HepG2 (cell line): ENCODE data around the gene CAPN2. TPM values are rescaled to one million over a fixed set of nuclear protein-coding genes. Genes with fewer than 3 reads are reported as not detected.
"Not testable (repeated sequence)": the region's sequence is repeated elsewhere in the genome, so short reads cannot be mapped to it uniquely, and the experiment has no call there.

Source experiments
- ATAC-seq: fragments of 200-7000 bp; cut with Tn5 transposase; 3 replicates; pipeline ENCODE4 v1.9.1; 2020; ENCODE audit warnings: mild to moderate bottlenecking, moderate library complexity
- BruUV-seq: library from RNA; stranded (reverse); fragments of 400-500 nt; replicated peaks from 2 replicates; lab custom pipeline; 2021; lab: Mats Ljungman, UMichigan
- CTCF ChIA-PET: fragments of 300-600 bp; formaldehyde crosslinking; extraction: SDS; loops from one replicate; lab custom pipeline; 2021; ENCODE audit warnings: low total read pairs, inconsistent platforms, low intra/inter-chr PET ratio; lab: Yijun Ruan, JAX
- POLR2A ChIA-PET: fragments of 350-600 bp; sonication (Branson Sonifier 250); formaldehyde crosslinking; loops from one replicate; lab custom pipeline; 2020; ENCODE audit warnings: antibody characterized with exemption, inconsistent platforms; lab: Yijun Ruan, JAX
- DNase-seq: peaks from one replicate; pipeline ENCODE4 v3.0.0-alpha.2; 2015; ENCODE audit warnings: low spot score
- FAIRE-seq: peaks from 3 replicates; lab custom pipeline; 2011; peaks lifted over from hg19 to GRCh38; lab: Jason Lieb, UNC
- H2AFZ ChIP-seq: one replicate; pipeline ENCODE4 v1.6.1; 2011; ENCODE audit warnings: low read length, inconsistent platforms
- H3K27ac ChIP-seq: fragments of 300-600 bp; 3 replicates; pipeline ENCODE4 v1.8.0; 2011; ENCODE audit warnings: mixed run types, mild to moderate bottlenecking, mixed read lengths, low read length, inconsistent platforms; ENCODE audit not compliant: insufficient read depth; ENCODE audit errors: extremely low read length
- H3K27me3 ChIP-seq, 2 experiments: fragments of 200-600 bp in 1 of 2; 2 replicates in 1 of 2; 3 replicates in 1 of 2; pipeline versions ENCODE4 v1.6.0 to v1.8.0; 2011; ENCODE audit warnings: low read length in 2 of 2, mild to moderate bottlenecking in 2 of 2, moderate library complexity in 2 of 2, inconsistent platforms in 1 of 2; ENCODE audit not compliant: insufficient read depth in 2 of 2, control insufficient read depth in 1 of 2
- H3K36me3 ChIP-seq, 2 experiments: fragments of 200-600 bp in 1 of 2; replicated peaks in 1 of 2; 2 replicates in 1 of 2; 3 replicates in 1 of 2; pipeline versions ENCODE4 v1.5.1 to v1.8.0; 2011; ENCODE audit warnings: low read length in 2 of 2, inconsistent platforms in 1 of 2; ENCODE audit not compliant: insufficient read depth in 2 of 2, control insufficient read depth in 1 of 2
- H3K4me1 ChIP-seq: 2 replicates; pipeline ENCODE4 v1.5.1; 2012; ENCODE audit warnings: low read length, inconsistent platforms; ENCODE audit not compliant: insufficient read depth
- H3K4me2 ChIP-seq: 2 replicates; pipeline ENCODE4 v1.6.0; 2011; ENCODE audit warnings: low read depth, low read length, inconsistent platforms
- H3K4me3 ChIP-seq, 3 experiments: fragments of 200-600 bp in 1 of 3; sonication (generic), shearing (Covaris generic) in 1 of 3; replicated peaks in 1 of 3; 2 replicates each; pipeline ENCODE4 v1.5.1; 2011 to 2016; ENCODE audit warnings: low read length in 3 of 3, inconsistent platforms in 2 of 3, low read depth in 2 of 3, mild to moderate bottlenecking in 2 of 3, control low read depth in 1 of 3, mixed read lengths in 1 of 3; ENCODE audit not compliant: insufficient read depth in 1 of 3
- H3K79me2 ChIP-seq: one replicate; pipeline ENCODE4 v1.6.1; 2011; ENCODE audit warnings: low read length, inconsistent platforms; ENCODE audit not compliant: insufficient read depth
- H3K9ac ChIP-seq: 2 replicates; pipeline ENCODE4 v1.6.0; 2011; ENCODE audit warnings: mild to moderate bottlenecking, low read depth, low read length, inconsistent platforms; ENCODE audit not compliant: insufficient read depth
- H3K9me3 ChIP-seq: 2 replicates; pipeline ENCODE4 v1.5.1; 2012; ENCODE audit warnings: mild to moderate bottlenecking, low read length
- H4K20me1 ChIP-seq: 2 replicates; pipeline ENCODE4 v1.6.0; 2011; ENCODE audit warnings: inconsistent platforms, mild to moderate bottlenecking, low read length, moderate library complexity; ENCODE audit not compliant: insufficient read depth
- ARID3A ChIP-seq: IDR thresholded peaks from 2 replicates; pipeline ENCODE4 v1.6.1; 2012; ENCODE audit warnings: low read depth, low read length, improper control_type of control experiment
- MTF2 ChIP-seq: sonication (generic); formaldehyde crosslinking; IDR thresholded peaks from 2 replicates; pipeline ENCODE4 v1.5.0; 2020; ENCODE audit warnings: missing genetic modification reagents, borderline replicate concordance
- WGBS: methylation state at CpG from one replicate; pipeline ENCODE4 v1.1.6; 2017; ENCODE audit warnings: low lambda C conversion rate; 5-methylcytosine and 5-hydroxymethylcytosine counted together
- in situ Hi-C: cut with HindIII; loops from 2 replicates; pipeline ENCODE4 v1.10.0; 2017; ENCODE audit warnings: low pct_unique_long_range_greater_than_20kb; ENCODE audit not compliant: extremely low pct_ligation_motif_present
- intact Hi-C: fragments of 100-400 bp; cut with micrococcal nuclease; formaldehyde crosslinking; loops from one replicate; pipeline ENCODE4 v1.10.0; 2022; ENCODE audit not compliant: unreplicated experiment
- polyA plus RNA-seq, 8 experiments: library from polyadenylated mRNA; depleted of rRNA in 3 of 8; stranded (reverse) in 7 of 8; unstranded in 1 of 8; fragments of >200 nt; fragmentation: Illumina TruSeq in 4 of 8; extraction: Trizol in 4 of 8; gene quantifications; 2 replicates each; pipeline versions ENCODE4 v1.2.1 to v1.2.3, GENCODE V29; 2011 to 2016; ENCODE audit warnings: low read depth in 4 of 8, missing spikeins in 1 of 8, mixed read lengths in 1 of 8; ENCODE audit not compliant: insufficient read depth in 1 of 8
- total RNA-seq, 5 experiments: library from RNA; depleted of rRNA; stranded (reverse); fragments of >200 nt; fragmentation: Illumina TruSeq; extraction: Trizol; gene quantifications; 2 replicates each; pipeline ENCODE4 v1.2.3, GENCODE V29; 2016; ENCODE audit warnings: low read depth in 1 of 5

Gene CAPN2
- total and polyA plus RNA-seq, 2 of the 13 experiments (the other 11 are each of a cell fraction or from before 2014, with no cell fraction given), result 6.2 to 7.4 TPM

DNA sequence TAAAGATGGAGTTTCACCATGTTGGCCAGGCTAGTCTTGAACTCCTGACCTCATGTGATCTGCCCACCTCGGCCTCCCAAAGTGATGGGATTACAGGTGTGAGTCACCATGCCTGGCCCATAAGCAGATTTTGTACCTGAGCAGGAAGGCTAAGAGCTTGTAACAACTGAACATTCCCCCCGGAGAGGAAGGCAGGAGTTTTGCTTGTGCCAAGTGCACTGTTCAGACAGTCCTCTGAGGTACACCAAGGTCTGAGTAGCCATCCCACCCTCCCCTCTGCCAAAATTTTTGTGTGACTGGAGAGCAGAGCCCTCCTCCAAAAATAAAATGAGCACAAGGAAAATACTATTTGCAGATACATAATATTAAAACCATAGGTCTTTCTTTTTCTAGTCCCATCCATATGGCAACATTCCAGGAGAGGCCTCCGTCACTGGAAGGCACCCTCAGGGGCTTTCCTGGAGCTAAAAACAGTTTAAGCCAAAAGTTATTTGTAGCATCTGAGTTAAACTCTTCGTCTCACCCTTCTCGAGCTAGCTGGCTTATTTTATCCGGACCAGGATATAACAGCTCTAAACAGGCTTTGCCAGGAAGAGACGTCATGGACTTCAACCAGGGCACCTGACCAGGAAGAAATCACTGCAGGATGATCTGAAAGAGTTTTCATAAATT is 27.2 kb downstream of the CAPN2 start:
- H4K20me1 ChIP-seq, result no peaks in the 10 kb centered on the region
- H3K27me3 ChIP-seq, result no peaks in the 10 kb centered on the region
- no peak overlapping the region for H2AFZ ChIP-seq
- no peak for TF ChIP-seq ARID3A
- no peak for TF ChIP-seq MTF2 (CRISPR knock-in tag)
- TF ChIP-seq, all 625 proteins: peak for 0
- no peaks in the 10 kb centered on the region for H3K36me3 ChIP-seq
- ChIA-PET CTCF (no interaction called here), POLR2A (no interaction called here)
- no peaks in the 10 kb centered on the region for H3K4me1 ChIP-seq
- no peaks in the 10 kb centered on the region for H3K9me3 ChIP-seq
- FAIRE-seq (no peak), ATAC-seq (no peak), DNase-seq (no peak)
- no peak overlapping the region for H3K4me3 ChIP-seq
- BruUV-seq, result no TSS peak
- in situ Hi-C loops (no loop called here), intact Hi-C loops (no loop called here)
- WGBS, result 90% methylated on average over 6 of the region's 7 CpGs
- no peak overlapping the region for H3K4me2 ChIP-seq
- no peaks in the 10 kb centered on the region for H3K79me2 ChIP-seq
- H3K27ac ChIP-seq, result no peak overlapping the region
- no peak overlapping the region for H3K9ac ChIP-seq

DNA sequence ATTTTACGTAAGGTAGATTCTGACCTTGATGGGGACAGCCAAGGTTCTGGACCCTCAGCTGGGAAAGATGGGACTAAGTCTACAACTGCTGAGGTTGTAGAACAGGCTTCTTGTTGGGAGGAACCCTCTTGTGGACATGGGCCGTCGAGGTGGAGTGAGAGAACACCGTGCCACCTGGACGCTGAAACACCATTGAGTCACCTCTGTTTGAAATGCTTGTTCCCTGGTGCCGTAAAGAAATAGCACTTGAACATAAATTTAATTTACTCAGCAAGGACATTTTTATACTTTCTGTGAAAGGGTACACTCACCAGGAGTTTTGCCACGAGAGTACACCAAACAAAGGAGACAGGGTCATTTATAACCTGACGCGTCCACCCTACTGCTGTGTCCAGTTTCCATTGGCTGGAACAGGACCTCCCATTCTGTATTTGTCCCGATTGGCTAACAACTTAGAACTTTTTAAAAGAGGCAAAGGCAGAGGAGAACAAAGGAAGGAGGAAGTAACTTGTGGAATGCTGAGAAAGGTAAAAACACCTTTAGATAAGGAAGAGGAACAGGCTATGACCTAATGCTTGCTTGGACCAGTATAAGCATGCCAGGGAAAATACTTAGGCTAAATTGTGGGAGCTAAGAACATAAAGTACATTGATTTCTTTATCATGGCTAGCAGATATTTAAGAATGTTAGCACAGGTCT is 27.8 kb downstream of the CAPN2 start:
- H2AFZ ChIP-seq, H3K4me2 ChIP-seq, H3K27ac ChIP-seq, H4K20me1 ChIP-seq, BruUV-seq, H3K4me3 ChIP-seq, CTCF ChIA-PET, FAIRE-seq, H3K9ac ChIP-seq, H3K79me2 ChIP-seq, ATAC-seq, H3K4me1 ChIP-seq, DNase-seq, in situ Hi-C loops, H3K27me3 ChIP-seq, intact Hi-C loops, H3K9me3 ChIP-seq, POLR2A ChIA-PET, H3K36me3 ChIP-seq: not testable (repeated sequence)
- WGBS, result 83% methylated on average over 10 of the region's 10 CpGs
